ENCODE results near the gene FAM187B. TPM values are rescaled to one million over a fixed set of nuclear protein-coding genes. Genes with fewer than 3 reads are reported as not detected.

Gene FAM187B
- total RNA-seq, 1 donor from 2014 or later, result not detected

GRCh38 chr19:35268536-35269437 lies 40.2 kb upstream of the FAM187B start, which contains the start of gene USF2:
USF2 (plus strand) TSS chr19:35268962; CDS start chr19:35269102, 140 bp downstream.
- H3K4me1 Mint-ChIP-seq (ENCODE audit: unreplicated experiment), result peaks cover 10% of the 10 kb centered on the region
- no peak for DNase-seq (ENCODE audit: extremely low spot score, unreplicated experiment)
- H3K4me3 Mint-ChIP-seq (ENCODE audit: unreplicated experiment), result peak within 1 kb of the TSS; percentile 94
- H3K27me3 Mint-ChIP-seq (ENCODE audit: unreplicated experiment), result no peaks in the 10 kb centered on the region
- H3K9me3 Mint-ChIP-seq (ENCODE audit: unreplicated experiment), result no peaks in the 10 kb centered on the region
- peaks cover 19% of the 10 kb centered on the region for H3K36me3 Mint-ChIP-seq (ENCODE audit: unreplicated experiment)
- H3K27ac Mint-ChIP-seq (ENCODE audit: unreplicated experiment), result peak within 1 kb of the TSS; percentile 96
- TF ChIP-seq, protein P1, sequence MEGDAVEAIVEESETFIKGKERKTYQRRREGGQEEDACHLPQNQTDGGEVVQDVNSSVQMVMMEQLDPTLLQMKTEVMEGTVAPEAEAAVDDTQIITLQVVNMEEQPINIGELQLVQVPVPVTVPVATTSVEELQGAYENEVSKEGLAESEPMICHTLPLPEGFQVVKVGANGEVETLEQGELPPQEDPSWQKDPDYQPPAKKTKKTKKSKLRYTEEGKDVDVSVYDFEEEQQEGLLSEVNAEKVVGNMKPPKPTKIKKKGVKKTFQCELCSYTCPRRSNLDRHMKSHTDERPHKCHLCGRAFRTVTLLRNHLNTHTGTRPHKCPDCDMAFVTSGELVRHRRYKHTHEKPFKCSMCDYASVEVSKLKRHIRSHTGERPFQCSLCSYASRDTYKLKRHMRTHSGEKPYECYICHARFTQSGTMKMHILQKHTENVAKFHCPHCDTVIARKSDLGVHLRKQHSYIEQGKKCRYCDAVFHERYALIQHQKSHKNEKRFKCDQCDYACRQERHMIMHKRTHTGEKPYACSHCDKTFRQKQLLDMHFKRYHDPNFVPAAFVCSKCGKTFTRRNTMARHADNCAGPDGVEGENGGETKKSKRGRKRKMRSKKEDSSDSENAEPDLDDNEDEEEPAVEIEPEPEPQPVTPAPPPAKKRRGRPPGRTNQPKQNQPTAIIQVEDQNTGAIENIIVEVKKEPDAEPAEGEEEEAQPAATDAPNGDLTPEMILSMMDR (IDR thresholded peaks at IDR 0.05), result no peak

- Mint-ChIP-seq H3K9me3 (ENCODE audit: unreplicated experiment) (no peaks in the 10 kb centered on the region), H3K4me1 (ENCODE audit: unreplicated experiment) (peaks cover 10% of the 10 kb centered on the region), H3K4me3 (ENCODE audit: unreplicated experiment) (peak overlapping the region; percentile 94), H3K27ac (ENCODE audit: unreplicated experiment) (peak overlapping the region; percentile 96), H3K27me3 (ENCODE audit: unreplicated experiment) (no peaks in the 10 kb centered on the region), H3K36me3 (ENCODE audit: unreplicated experiment) (peaks cover 15% of the 10 kb centered on the region)
- TF ChIP-seq, protein P1 (IDR thresholded peaks at IDR 0.05), result no peak
- peak; percentile 95 for DNase-seq (ENCODE audit: extremely low spot score, unreplicated experiment)
These were observed 39.4 kb upstream of the FAM187B start for GRCh38 chr19:35267818-35268535.

DNA sequence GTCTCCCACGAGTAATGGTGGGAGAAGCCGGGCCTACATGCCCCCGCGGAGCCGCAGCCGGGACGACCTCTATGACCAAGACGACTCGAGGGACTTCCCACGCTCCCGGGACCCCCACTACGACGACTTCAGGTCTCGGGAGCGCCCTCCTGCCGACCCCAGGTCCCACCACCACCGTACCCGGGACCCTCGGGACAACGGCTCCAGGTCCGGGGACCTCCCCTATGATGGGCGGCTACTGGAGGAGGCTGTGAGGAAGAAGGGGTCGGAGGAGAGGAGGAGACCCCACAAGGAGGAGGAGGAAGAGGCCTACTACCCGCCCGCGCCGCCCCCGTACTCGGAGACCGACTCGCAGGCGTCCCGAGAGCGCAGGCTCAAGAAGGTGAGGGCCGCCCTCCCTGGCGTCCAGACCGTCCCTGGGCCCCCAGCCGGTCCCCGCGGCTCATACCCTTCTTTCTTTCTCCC lies 38.8 kb upstream of the FAM187B start:
- Mint-ChIP-seq H3K36me3 (ENCODE audit: unreplicated experiment) (peaks cover 14% of the 10 kb centered on the region), H3K27me3 (ENCODE audit: unreplicated experiment) (no peaks in the 10 kb centered on the region), H3K9me3 (ENCODE audit: unreplicated experiment) (no peaks in the 10 kb centered on the region), H3K4me1 (ENCODE audit: unreplicated experiment) (peaks cover 14% of the 10 kb centered on the region), H3K4me3 (ENCODE audit: unreplicated experiment) (peak overlapping the region; percentile 94), H3K27ac (ENCODE audit: unreplicated experiment) (peak overlapping the region; percentile 96)
- TF ChIP-seq, protein P1 (IDR thresholded peaks at IDR 0.05), result no peak
- no peak for DNase-seq (ENCODE audit: extremely low spot score, unreplicated experiment)

- H3K9me3 Mint-ChIP-seq (ENCODE audit: unreplicated experiment), result no peaks in the 10 kb centered on the region
- peak overlapping the region; percentile 94 for H3K4me3 Mint-ChIP-seq (ENCODE audit: unreplicated experiment)
- peaks cover 8% of the 10 kb centered on the region for H3K36me3 Mint-ChIP-seq (ENCODE audit: unreplicated experiment)
- no peaks in the 10 kb centered on the region for H3K27me3 Mint-ChIP-seq (ENCODE audit: unreplicated experiment)
- TF ChIP-seq, protein P1 (IDR thresholded peaks at IDR 0.05), result no peak
- H3K27ac Mint-ChIP-seq (ENCODE audit: unreplicated experiment), result peak overlapping the region; percentile 14
- peaks cover 17% of the 10 kb centered on the region for H3K4me1 Mint-ChIP-seq (ENCODE audit: unreplicated experiment)
- DNase-seq (ENCODE audit: extremely low spot score, unreplicated experiment), result no peak
These were observed 38.2 kb upstream of the FAM187B start for GRCh38 chr19:35266520-35267352.

All from osteocyte (in vitro differentiated cells).